ENCODE measurements around the gene PDSS2.

Gene PDSS2

GRCh38 chr6:107219851-107220250, 239.5 kb downstream of the PDSS2 start:
- no peak overlapping the region for H2AFZ ChIP-seq (ENCODE audit: low read length)
- no peak overlapping the region for H3K9ac ChIP-seq (ENCODE audit: low read depth, low read length, poor library complexity, severe bottlenecking)
- H3F3A ChIP-seq (ENCODE audit: low read depth), result no peaks in the 10 kb centered on the region
- no peak overlapping the region for H3K4me2 ChIP-seq (ENCODE audit: low read depth, low read length, poor library complexity, severe bottlenecking)
- H3K9me2 ChIP-seq (replicated peaks; ENCODE audit: low read depth, low read length), result no peaks in the 10 kb centered on the region
- H4K20me1 ChIP-seq (ENCODE audit: insufficient read depth, low read length, poor library complexity, severe bottlenecking), result no peaks in the 10 kb centered on the region
- TF ChIP-seq CTCF (conservative IDR thresholded peaks at IDR 0.05; ENCODE audit: low read length), result no peak
- no peak for TF ChIP-seq EZH2phosphoT487 (IDR thresholded peaks at IDR 0.05; ENCODE audit: borderline replicate concordance)
- H3K79me2 ChIP-seq (ENCODE audit: insufficient read depth, low read length), result no peaks in the 10 kb centered on the region
- H3K9me3 ChIP-seq (ENCODE audit: insufficient read depth, low read depth, low read length), result no peaks in the 10 kb centered on the region
- no peaks in the 10 kb centered on the region for H3K36me3 ChIP-seq (ENCODE audit: insufficient read depth, low read length)
- H3K4me1 ChIP-seq (ENCODE audit: insufficient read depth, low read length, poor library complexity, severe bottlenecking), result no peaks in the 10 kb centered on the region
- no peak overlapping the region for H3K4me3 ChIP-seq (ENCODE audit: low read length, poor library complexity, severe bottlenecking)
- no peaks in the 10 kb centered on the region for H3K27me3 ChIP-seq (ENCODE audit: insufficient read depth, low read length, poor library complexity, severe bottlenecking)

GRCh38 chr6:107218142-107218541, 241.2 kb downstream of the PDSS2 start:
- H3K27me3 ChIP-seq (ENCODE audit: insufficient read depth, low read length, poor library complexity, severe bottlenecking), result no peaks in the 10 kb centered on the region
- H3K4me2 ChIP-seq (ENCODE audit: low read depth, low read length, poor library complexity, severe bottlenecking), result no peak overlapping the region
- no peaks in the 10 kb centered on the region for H3F3A ChIP-seq (ENCODE audit: low read depth)
- TF ChIP-seq CTCF (conservative IDR thresholded peaks at IDR 0.05; ENCODE audit: low read length), result no peak
- TF ChIP-seq EZH2phosphoT487 (IDR thresholded peaks at IDR 0.05; ENCODE audit: borderline replicate concordance), result no peak
- no peaks in the 10 kb centered on the region for H3K9me3 ChIP-seq (ENCODE audit: insufficient read depth, low read depth, low read length)
- no peak overlapping the region for H3K9ac ChIP-seq (ENCODE audit: low read depth, low read length, poor library complexity, severe bottlenecking)
- H3K36me3 ChIP-seq (ENCODE audit: insufficient read depth, low read length), result no peaks in the 10 kb centered on the region
- H2AFZ ChIP-seq (ENCODE audit: low read length), result no peak overlapping the region
- H4K20me1 ChIP-seq (ENCODE audit: insufficient read depth, low read length, poor library complexity, severe bottlenecking), result no peaks in the 10 kb centered on the region
- H3K4me3 ChIP-seq (ENCODE audit: low read length, poor library complexity, severe bottlenecking), result no peak overlapping the region
- H3K9me2 ChIP-seq (replicated peaks; ENCODE audit: low read depth, low read length), result no peaks in the 10 kb centered on the region
- H3K79me2 ChIP-seq (ENCODE audit: insufficient read depth, low read length), result no peaks in the 10 kb centered on the region
- H3K4me1 ChIP-seq (ENCODE audit: insufficient read depth, low read length, poor library complexity, severe bottlenecking), result no peaks in the 10 kb centered on the region

GRCh38 chr6:107217248-107217647, 242.1 kb downstream of the PDSS2 start:
- H3F3A ChIP-seq (ENCODE audit: low read depth), result no peaks in the 10 kb centered on the region
- H3K9me3 ChIP-seq (ENCODE audit: insufficient read depth, low read depth, low read length), result no peaks in the 10 kb centered on the region
- H2AFZ ChIP-seq (ENCODE audit: low read length), result no peak overlapping the region
- no peaks in the 10 kb centered on the region for H3K9me2 ChIP-seq (replicated peaks; ENCODE audit: low read depth, low read length)
- no peak overlapping the region for H3K4me2 ChIP-seq (ENCODE audit: low read depth, low read length, poor library complexity, severe bottlenecking)
- H3K79me2 ChIP-seq (ENCODE audit: insufficient read depth, low read length), result no peaks in the 10 kb centered on the region
- no peak overlapping the region for H3K4me3 ChIP-seq (ENCODE audit: low read length, poor library complexity, severe bottlenecking)
- H3K9ac ChIP-seq (ENCODE audit: low read depth, low read length, poor library complexity, severe bottlenecking), result no peak overlapping the region
- H4K20me1 ChIP-seq (ENCODE audit: insufficient read depth, low read length, poor library complexity, severe bottlenecking), result no peaks in the 10 kb centered on the region
- H3K27me3 ChIP-seq (ENCODE audit: insufficient read depth, low read length, poor library complexity, severe bottlenecking), result no peaks in the 10 kb centered on the region
- H3K36me3 ChIP-seq (ENCODE audit: insufficient read depth, low read length), result no peaks in the 10 kb centered on the region
- TF ChIP-seq CTCF (conservative IDR thresholded peaks at IDR 0.05; ENCODE audit: low read length) (no peak), EZH2phosphoT487 (IDR thresholded peaks at IDR 0.05; ENCODE audit: borderline replicate concordance) (no peak)
- H3K4me1 ChIP-seq (ENCODE audit: insufficient read depth, low read length, poor library complexity, severe bottlenecking), result no peaks in the 10 kb centered on the region
